Neural cell (in vitro differentiated cells): ENCODE data around the gene FBXO34.

Experiments
- EZH2 ChIP-seq: fragments of 200-600, 300-800 bp; shearing (Covaris generic), sonication (generic); IDR thresholded peaks from 2 replicates; pipeline ENCODE4 v1.6.1; 2014; ENCODE audit warnings: antibody characterized with exemption, low read length, borderline replicate concordance, mild to moderate bottlenecking; ENCODE audit not compliant: insufficient read depth, poor library complexity, severe bottlenecking
- MXI1 ChIP-seq: fragments of 450-650 bp; conservative IDR thresholded peaks from 2 replicates; pipeline ENCODE4 v1.6.1; 2014; ENCODE audit warnings: antibody characterized with exemption, mild to moderate bottlenecking; ENCODE audit not compliant: poor library complexity, severe bottlenecking
- POLR2AphosphoS5 ChIP-seq: IDR thresholded peaks from 2 replicates; pipeline ENCODE4 v1.6.1; 2012
- TF ChIP-seq, protein P1 (sequence below): fragments of 450-650 bp; IDR thresholded peaks from 2 replicates; pipeline ENCODE4 v1.5.1; 2014; ENCODE audit warnings: antibody characterized with exemption, mild to moderate bottlenecking, moderate library complexity; ENCODE audit not compliant: poor library complexity, severe bottlenecking
- TF ChIP-seq, protein P2 (sequence below): IDR thresholded peaks from 2 replicates; pipeline ENCODE4 v1.6.1; 2012; ENCODE audit warnings: borderline replicate concordance

DNA sequence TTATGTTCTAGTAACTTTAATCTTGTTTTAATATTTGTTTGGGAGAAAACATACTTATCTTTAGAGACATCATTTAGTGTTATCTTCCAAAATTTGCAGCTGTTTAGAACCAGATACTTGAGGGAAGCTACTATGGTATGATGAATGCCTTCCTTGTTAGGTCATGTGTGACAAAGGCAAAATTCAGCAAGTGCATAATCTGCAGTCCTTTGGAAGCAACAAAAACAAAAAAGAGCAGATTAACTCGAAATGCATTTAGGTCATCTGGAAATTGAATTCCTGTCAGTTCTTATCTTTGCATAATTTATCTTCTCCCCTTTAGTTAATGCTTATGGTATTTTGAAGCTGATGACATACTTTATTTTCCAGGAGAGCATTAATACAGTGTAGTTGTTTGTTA lies 3.5 kb downstream of the FBXO34 start:
- TF ChIP-seq, protein P1, sequence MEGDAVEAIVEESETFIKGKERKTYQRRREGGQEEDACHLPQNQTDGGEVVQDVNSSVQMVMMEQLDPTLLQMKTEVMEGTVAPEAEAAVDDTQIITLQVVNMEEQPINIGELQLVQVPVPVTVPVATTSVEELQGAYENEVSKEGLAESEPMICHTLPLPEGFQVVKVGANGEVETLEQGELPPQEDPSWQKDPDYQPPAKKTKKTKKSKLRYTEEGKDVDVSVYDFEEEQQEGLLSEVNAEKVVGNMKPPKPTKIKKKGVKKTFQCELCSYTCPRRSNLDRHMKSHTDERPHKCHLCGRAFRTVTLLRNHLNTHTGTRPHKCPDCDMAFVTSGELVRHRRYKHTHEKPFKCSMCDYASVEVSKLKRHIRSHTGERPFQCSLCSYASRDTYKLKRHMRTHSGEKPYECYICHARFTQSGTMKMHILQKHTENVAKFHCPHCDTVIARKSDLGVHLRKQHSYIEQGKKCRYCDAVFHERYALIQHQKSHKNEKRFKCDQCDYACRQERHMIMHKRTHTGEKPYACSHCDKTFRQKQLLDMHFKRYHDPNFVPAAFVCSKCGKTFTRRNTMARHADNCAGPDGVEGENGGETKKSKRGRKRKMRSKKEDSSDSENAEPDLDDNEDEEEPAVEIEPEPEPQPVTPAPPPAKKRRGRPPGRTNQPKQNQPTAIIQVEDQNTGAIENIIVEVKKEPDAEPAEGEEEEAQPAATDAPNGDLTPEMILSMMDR = no peak
- TF ChIP-seq EZH2 = no peak
- no peak for TF ChIP-seq POLR2AphosphoS5
- TF ChIP-seq, protein P2, sequence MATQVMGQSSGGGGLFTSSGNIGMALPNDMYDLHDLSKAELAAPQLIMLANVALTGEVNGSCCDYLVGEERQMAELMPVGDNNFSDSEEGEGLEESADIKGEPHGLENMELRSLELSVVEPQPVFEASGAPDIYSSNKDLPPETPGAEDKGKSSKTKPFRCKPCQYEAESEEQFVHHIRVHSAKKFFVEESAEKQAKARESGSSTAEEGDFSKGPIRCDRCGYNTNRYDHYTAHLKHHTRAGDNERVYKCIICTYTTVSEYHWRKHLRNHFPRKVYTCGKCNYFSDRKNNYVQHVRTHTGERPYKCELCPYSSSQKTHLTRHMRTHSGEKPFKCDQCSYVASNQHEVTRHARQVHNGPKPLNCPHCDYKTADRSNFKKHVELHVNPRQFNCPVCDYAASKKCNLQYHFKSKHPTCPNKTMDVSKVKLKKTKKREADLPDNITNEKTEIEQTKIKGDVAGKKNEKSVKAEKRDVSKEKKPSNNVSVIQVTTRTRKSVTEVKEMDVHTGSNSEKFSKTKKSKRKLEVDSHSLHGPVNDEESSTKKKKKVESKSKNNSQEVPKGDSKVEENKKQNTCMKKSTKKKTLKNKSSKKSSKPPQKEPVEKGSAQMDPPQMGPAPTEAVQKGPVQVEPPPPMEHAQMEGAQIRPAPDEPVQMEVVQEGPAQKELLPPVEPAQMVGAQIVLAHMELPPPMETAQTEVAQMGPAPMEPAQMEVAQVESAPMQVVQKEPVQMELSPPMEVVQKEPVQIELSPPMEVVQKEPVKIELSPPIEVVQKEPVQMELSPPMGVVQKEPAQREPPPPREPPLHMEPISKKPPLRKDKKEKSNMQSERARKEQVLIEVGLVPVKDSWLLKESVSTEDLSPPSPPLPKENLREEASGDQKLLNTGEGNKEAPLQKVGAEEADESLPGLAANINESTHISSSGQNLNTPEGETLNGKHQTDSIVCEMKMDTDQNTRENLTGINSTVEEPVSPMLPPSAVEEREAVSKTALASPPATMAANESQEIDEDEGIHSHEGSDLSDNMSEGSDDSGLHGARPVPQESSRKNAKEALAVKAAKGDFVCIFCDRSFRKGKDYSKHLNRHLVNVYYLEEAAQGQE = no peak
- TF ChIP-seq MXI1 = no peak
